HuH-7.5 (cell line): ENCODE measurements around the gene LONP2.
"Not testable (repeated sequence)": the region's sequence is repeated elsewhere in the genome, so short reads cannot be mapped to it uniquely, and the experiment has no call there.

Experiments used
- DNase-seq: peaks from one replicate; pipeline ENCODE4 v3.0.0; 2011; ENCODE audit warnings: low spot score

Gene LONP2

GRCh38 chr16:48395375-48395774 is 151.3 kb downstream of the LONP2 start:
- no peak for DNase-seq

GRCh38 chr16:48402547-48402946 is 158.4 kb downstream of the LONP2 start:
- DNase-seq = not testable (repeated sequence)

- DNase-seq = no peak
These were observed 161.1 kb downstream of the LONP2 start for GRCh38 chr16:48405153-48405552.

DNA sequence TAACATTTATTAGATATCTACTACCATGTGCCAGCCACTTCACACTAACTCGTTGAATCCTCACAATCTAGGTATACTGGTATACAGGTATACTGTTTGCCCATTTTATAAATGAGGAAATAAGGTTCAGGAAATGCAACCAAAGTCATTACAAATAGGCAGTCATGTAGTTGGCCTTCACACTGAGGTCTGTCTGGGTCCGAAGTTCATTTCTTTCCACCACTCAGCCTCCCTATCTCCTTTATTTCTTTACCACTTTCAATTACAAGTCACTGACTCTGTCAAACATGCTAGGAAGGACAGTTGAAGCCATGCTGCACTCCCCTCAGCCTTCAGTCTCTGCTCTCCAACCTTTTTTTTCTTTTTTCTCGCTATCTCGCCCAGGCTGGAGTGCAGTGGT is 161.8 kb downstream of the LONP2 start:
- DNase-seq = no peak
